ENCODE data around the gene DGKI. TPM values are rescaled to one million over a fixed set of nuclear protein-coding genes. Genes with fewer than 3 reads are reported as not detected.

The DGKI gene
- total RNA-seq, 6 experiments from 2014 or later = 1.2 to 2.2 (median 1.6) TPM

GRCh38 chr7:137670222-137671064 lies 176.3 kb downstream of the DGKI start:
- H3K36me3 Mint-ChIP-seq (ENCODE audit: low read depth) = no peaks in the 10 kb centered on the region
- peak; percentile 82 for DNase-seq
- TF ChIP-seq CTCF (IDR thresholded peaks at IDR 0.05) = no peak
- no peaks in the 10 kb centered on the region for H3K27me3 Mint-ChIP-seq (ENCODE audit: insufficient read depth)
- no peaks in the 10 kb centered on the region for H3K9me3 Mint-ChIP-seq
- peak overlapping the region; percentile 96 for H3K27ac Mint-ChIP-seq
- peaks cover 68% of the 10 kb centered on the region for H3K4me1 Mint-ChIP-seq (ENCODE audit: low read depth)
- peak overlapping the region; percentile 71 for H3K4me3 Mint-ChIP-seq

GRCh38 chr7:137669706-137670105 lies 177.1 kb downstream of the DGKI start:
- H3K27ac Mint-ChIP-seq = peak overlapping the region; percentile 96
- H3K4me3 Mint-ChIP-seq = peak overlapping the region; percentile 71
- no peaks in the 10 kb centered on the region for H3K36me3 Mint-ChIP-seq (ENCODE audit: low read depth)
- H3K27me3 Mint-ChIP-seq (ENCODE audit: insufficient read depth) = no peaks in the 10 kb centered on the region
- no peaks in the 10 kb centered on the region for H3K9me3 Mint-ChIP-seq
- H3K4me1 Mint-ChIP-seq (ENCODE audit: low read depth) = peaks cover 74% of the 10 kb centered on the region
- peak; percentile 82 for DNase-seq
- TF ChIP-seq CTCF (IDR thresholded peaks at IDR 0.05) = no peak

- Mint-ChIP-seq H3K27ac (peak overlapping the region; percentile 93), H3K36me3 (ENCODE audit: low read depth) (no peaks in the 10 kb centered on the region), H3K4me1 (ENCODE audit: low read depth) (peaks cover 74% of the 10 kb centered on the region), H3K4me3 (no peak overlapping the region), H3K27me3 (ENCODE audit: insufficient read depth) (no peaks in the 10 kb centered on the region), H3K9me3 (no peaks in the 10 kb centered on the region)
- TF ChIP-seq CTCF (IDR thresholded peaks at IDR 0.05) = no peak
- DNase-seq = no peak
Measured at GRCh38 chr7:137668404-137668803, 178.4 kb downstream of the DGKI start.

GRCh38 chr7:137667633-137668387 lies 179.0 kb downstream of the DGKI start:
- Mint-ChIP-seq H3K4me3 (peak overlapping the region; percentile 24; the same call in 1 of the 2 replicates), H3K9me3 (no peaks in the 10 kb centered on the region), H3K4me1 (ENCODE audit: low read depth) (peaks cover 74% of the 10 kb centered on the region), H3K36me3 (ENCODE audit: low read depth) (no peaks in the 10 kb centered on the region), H3K27ac (peak overlapping the region; percentile 93), H3K27me3 (ENCODE audit: insufficient read depth) (no peaks in the 10 kb centered on the region)
- peak; percentile 92 for DNase-seq
- no peak for TF ChIP-seq CTCF (IDR thresholded peaks at IDR 0.05)

- no peak for TF ChIP-seq CTCF (IDR thresholded peaks at IDR 0.05)
- no peaks in the 10 kb centered on the region for H3K27me3 Mint-ChIP-seq (ENCODE audit: insufficient read depth)
- no peaks in the 10 kb centered on the region for H3K36me3 Mint-ChIP-seq (ENCODE audit: low read depth)
- no peak for DNase-seq
- H3K27ac Mint-ChIP-seq = no peak overlapping the region
- no peaks in the 10 kb centered on the region for H3K9me3 Mint-ChIP-seq
- peaks cover 55% of the 10 kb centered on the region for H3K4me1 Mint-ChIP-seq (ENCODE audit: low read depth)
- H3K4me3 Mint-ChIP-seq = no peak overlapping the region
Measured at GRCh38 chr7:137664846-137665245, 181.9 kb downstream of the DGKI start.

Measured in HFFc6 (cell line).